ENCODE results near the gene DCUN1D2.

The DCUN1D2 gene

GRCh38 chr13:113420833-113421600 lies 69.5 kb downstream of the DCUN1D2 start:
- DNase-seq = no peak

GRCh38 chr13:113420232-113420631 lies 70.3 kb downstream of the DCUN1D2 start:
- DNase-seq = no peak

- no peak for DNase-seq
These were observed 70.8 kb downstream of the DCUN1D2 start for GRCh38 chr13:113419531-113420193.

GRCh38 chr13:113418722-113419049 lies 71.8 kb downstream of the DCUN1D2 start:
- no peak for DNase-seq

GRCh38 chr13:113417836-113418721 lies 72.4 kb downstream of the DCUN1D2 start:
- DNase-seq = no peak

GRCh38 chr13:113417008-113417751 lies 73.3 kb downstream of the DCUN1D2 start:
- DNase-seq = no peak

- DNase-seq = no peak
These were observed 74.7 kb downstream of the DCUN1D2 start for GRCh38 chr13:113415825-113416224.

GRCh38 chr13:113415032-113415431 lies 75.5 kb downstream of the DCUN1D2 start:
- no peak for DNase-seq

GRCh38 chr13:113414335-113414734 lies 76.2 kb downstream of the DCUN1D2 start:
- no peak for DNase-seq

GRCh38 chr13:113413898-113414282 lies 76.6 kb downstream of the DCUN1D2 start:
- DNase-seq = no peak

GRCh38 chr13:113413178-113413897 lies 77.2 kb downstream of the DCUN1D2 start:
- DNase-seq = no peak

- no peak for DNase-seq
These were observed 78.1 kb downstream of the DCUN1D2 start for GRCh38 chr13:113412440-113412839.

- no peak for DNase-seq
These were observed 79.1 kb downstream of the DCUN1D2 start for GRCh38 chr13:113411216-113412023.

- DNase-seq = no peak
These were observed 79.9 kb downstream of the DCUN1D2 start for GRCh38 chr13:113410472-113411201.

GRCh38 chr13:113408562-113408961 lies 81.9 kb downstream of the DCUN1D2 start:
- DNase-seq = no peak

- DNase-seq = no peak
These were observed 82.7 kb downstream of the DCUN1D2 start for GRCh38 chr13:113407531-113408393.

- no peak for DNase-seq
These were observed 83.4 kb downstream of the DCUN1D2 start for GRCh38 chr13:113407103-113407530.

GRCh38 chr13:113406321-113407102 lies 84.0 kb downstream of the DCUN1D2 start:
- DNase-seq = no peak

Data from activated CD4-positive, alpha-beta T cell treated with anti-CD3 and anti-CD28 coated beads, Interleukin-2, amount 50 U/mL, for 16 hours (primary cell).